LHCN-M2 (cell line): Measurements from ENCODE around the gene FRMD4B. TPM values are rescaled to one million over a fixed set of nuclear protein-coding genes. Genes with fewer than 3 reads are reported as not detected.

Experiments used
- DNase-seq: peaks from one replicate; pipeline ENCODE4 v3.0.0-alpha.2; 2012; ENCODE audit warnings: low read depth
- total RNA-seq: library from RNA; depleted of rRNA; stranded (reverse); fragments of >200 nt; gene quantifications from 2 replicates; pipeline ENCODE4 v1.2.3, GENCODE V29; 2014

Gene FRMD4B
- total RNA-seq, 1 experiment from 2014 or later: 5.6 TPM

DNA sequence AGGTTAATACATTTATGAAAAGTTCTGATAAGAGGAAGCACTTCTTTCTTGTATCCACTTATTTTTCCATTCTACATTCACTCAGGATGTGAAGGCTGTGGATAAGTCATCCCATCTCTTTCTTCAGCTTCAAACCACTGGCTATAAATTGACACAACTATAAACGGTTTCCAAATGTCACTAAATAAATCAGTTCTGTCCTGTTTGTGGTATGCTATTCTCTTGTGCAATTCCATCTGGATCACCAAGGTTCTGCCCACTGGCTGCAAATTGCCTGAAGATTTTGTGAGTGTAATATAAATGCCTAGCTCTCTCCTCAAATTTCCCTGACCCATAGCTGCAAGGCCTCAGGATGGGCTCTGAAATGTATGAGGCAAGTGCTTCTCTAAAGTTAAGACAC lies 256.4 kb downstream of the FRMD4B start:
- peak; percentile 68 for DNase-seq

DNA sequence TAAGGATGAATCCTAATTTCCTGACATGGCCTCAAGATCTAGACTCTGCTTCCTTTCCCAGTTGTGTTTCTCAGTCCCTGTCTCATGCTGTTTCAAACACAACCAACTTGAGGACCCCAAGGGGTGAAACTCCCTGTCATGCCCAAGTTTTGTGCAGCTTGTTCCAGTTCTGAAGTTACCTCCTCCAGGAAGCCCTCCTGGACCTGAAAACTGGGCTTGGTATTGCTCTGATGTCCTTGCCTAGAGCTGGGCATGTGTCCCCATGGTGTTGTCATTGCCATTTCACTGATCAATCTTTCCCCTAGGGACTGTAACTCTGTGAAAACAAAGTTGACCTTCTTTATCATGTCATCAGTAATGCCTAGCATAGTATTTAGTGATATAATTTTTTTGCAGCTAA lies 257.4 kb downstream of the FRMD4B start:
- no peak for DNase-seq

DNA sequence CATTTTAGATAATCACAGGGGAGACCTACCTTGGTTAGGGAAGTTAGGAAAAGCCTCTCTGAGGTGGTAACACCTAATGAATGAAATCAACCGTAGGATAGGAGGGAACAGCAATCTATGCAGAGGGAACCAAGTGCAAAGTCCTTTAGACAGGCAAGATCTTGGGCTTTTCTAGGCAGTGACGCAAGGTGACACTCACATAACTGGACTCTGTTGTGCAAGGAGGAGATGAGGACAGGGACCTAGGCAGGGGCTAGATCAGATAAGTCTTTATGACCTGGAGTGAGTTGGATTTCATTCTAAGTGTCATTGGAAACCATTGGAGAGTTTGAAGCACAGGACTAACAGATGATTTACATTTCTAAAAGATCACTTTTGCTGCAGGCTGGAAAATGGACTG lies 258.9 kb downstream of the FRMD4B start:
- no peak for DNase-seq

DNA sequence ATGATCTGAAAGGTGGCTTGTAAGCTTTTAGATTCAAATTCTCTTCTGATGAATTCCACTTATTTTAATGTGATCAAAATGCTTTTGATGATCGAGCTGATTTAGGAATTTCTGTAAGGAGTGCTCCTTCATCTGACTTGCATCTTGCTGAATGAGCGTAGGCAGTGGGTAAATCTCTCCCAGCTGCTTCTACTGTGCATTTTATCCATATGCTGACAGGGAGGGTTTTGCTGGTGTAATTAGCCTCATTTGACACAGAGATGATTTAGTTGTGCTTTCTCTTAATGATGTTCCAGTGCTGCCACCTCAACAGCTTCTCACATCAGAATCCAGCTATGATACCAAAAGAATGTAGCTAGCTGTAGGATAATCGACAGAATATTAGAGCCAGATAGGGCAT lies 259.7 kb downstream of the FRMD4B start:
- DNase-seq: no peak

DNA sequence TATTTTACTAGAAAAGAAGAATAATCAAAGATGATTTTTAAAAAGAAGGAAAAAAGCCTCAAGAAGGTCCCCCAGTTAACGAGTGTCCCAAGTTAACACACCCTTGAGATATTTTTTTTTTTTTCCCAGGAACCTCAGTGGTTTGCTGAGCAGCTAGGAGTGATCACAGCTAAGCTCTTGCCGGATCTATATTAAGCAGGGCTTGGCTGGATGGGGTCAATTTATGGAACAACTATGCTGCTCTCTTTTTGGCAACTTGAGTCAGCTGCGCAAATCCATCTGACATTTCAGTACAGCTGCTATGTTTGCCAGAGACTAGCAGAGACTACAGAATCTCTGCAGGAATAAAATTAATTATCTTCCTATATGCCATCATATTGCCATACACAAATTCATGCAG lies 263.5 kb downstream of the FRMD4B start, which contains the start of gene LMOD3:
Gene LMOD3 (minus strand): TSS at position 193 of the 400 bp plus-strand sequence. CDS start 209 bp downstream, outside the sequence.
- peak; percentile 85 for DNase-seq

DNA sequence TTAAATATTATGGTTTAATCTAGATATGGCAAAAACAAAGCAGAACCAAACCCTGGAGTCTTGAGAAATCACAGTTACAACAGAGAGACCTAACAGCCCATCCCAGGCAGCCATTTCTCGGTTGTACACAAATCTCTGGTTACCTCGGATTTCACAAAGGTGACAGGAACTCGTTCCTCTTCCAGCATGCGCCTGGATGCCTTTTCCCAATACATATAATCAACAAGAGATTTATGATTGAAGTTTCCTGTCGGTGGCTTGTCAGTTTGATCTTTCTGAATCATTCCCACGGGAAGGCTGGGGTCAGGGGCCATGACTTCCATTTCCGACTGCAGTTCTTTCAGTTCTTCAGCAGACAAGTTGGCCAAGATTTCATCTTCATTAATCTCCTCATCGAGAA lies 263.9 kb downstream of the FRMD4B start:
- peak; percentile 25 for DNase-seq

DNA sequence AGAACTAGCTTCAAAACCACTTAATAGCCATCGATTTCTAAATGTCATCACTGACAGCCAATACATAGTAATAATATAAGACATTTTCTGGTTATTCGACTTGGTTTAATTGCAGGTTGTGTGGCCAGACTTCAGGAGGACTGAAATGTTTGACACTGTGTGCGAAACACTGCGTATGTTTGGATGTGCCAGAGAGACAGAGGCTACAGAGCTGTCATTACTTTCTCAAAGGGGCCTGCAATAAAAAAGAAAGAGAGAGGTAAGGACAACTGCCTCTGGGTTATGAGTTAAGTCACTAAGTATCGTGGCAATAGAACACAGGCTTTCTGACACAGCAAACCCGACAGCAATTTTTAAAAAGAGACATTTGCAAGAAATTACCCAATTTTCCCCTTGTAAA lies 264.4 kb downstream of the FRMD4B start:
- DNase-seq: no peak

DNA sequence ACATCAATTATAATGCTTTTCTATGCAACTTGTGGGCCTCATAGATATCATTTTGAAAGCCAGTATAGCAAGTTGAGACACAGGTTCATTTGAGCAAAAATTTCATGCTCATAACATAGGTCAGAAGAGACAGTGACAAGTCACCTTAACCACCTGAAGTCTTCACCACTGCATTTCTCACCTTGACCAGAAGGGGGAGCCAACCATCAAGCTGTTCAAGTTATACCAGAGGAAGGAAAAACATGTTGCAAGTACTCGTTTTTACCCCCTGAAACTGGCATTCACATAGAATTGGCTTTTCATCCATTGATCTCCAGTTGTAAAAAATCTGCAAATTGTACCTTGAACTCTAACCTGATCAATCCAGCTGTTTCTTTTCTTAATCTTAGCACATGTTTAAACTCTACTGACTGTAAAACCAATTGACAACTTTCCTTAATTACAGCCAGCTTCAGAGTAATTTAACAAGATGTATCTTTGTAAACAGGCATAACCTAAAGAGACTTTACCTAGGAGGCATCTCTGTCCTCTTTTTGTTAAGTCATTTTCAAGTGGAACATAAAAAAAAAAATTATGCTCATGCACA lies 264.9 kb downstream of the FRMD4B start:
- peak; percentile 67 for DNase-seq
